Head of caudate nucleus (tissue), 42 donors: ENCODE results near the gene KLB.
"Not testable (repeated sequence)": the region's sequence is repeated elsewhere in the genome, so short reads cannot be mapped to it uniquely, and the experiment has no call there.

Source experiments
- DNase-seq, 42 donors: peaks; one replicate each; pipeline versions ENCODE4 v3.0.0 to v3.0.0-alpha.2; 2020 to 2021; ENCODE audit warnings: mixed read lengths in 7 of 42
- intact Hi-C: fragments of 100-400 bp; cut with DNase I; formaldehyde crosslinking; loops from one replicate; pipeline ENCODE4 v1.15.0; 2022

KLB gene

DNA sequence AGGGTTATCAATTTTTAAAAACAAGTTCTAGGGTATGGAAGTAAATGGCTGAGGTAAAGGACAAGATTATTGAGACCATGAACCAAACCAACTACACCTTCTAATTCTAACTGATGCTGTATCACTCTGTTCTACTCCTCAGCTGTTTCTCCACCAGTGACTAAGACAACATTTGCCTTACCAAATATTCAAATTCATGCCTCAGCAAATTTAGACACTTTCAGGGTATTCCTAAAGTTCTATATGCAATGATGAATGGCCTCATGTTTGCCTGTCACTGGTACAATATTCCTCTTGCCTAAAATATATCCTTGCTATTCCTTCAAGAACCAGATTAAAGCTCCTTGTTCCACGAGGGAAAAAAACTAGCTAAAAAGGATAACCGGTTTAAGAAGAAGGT lies 47.0 kb downstream of the KLB start:
- DNase-seq = no peak
- intact Hi-C loops = loop anchor here (10.0 kb wide), 2 partner anchors 89 to 549 kb away; partner anchors contain the start of gene RFC1

DNA sequence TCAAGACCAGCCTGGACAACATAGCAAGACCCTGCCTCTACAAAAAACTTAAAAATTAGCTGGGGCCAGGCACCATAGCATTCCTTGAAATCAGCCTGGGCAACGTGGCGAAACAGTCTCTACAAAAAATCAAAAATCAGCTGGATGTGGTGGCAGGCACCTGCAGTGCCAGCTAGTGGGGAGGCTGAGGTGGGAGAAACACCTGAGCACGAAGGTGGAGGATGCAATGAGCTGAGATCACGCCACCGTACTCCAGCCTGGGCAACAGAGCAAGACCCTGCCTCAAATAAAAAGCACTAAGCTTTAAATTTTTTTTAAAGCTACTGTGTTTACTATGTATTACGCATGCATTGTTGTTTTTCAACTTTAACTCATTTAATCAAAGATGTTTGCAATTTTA lies 48.8 kb downstream of the KLB start:
- intact Hi-C loops = loop anchor here (10.0 kb wide), 2 partner anchors 91 to 551 kb away; partner anchors contain the start of gene RFC1

DNA sequence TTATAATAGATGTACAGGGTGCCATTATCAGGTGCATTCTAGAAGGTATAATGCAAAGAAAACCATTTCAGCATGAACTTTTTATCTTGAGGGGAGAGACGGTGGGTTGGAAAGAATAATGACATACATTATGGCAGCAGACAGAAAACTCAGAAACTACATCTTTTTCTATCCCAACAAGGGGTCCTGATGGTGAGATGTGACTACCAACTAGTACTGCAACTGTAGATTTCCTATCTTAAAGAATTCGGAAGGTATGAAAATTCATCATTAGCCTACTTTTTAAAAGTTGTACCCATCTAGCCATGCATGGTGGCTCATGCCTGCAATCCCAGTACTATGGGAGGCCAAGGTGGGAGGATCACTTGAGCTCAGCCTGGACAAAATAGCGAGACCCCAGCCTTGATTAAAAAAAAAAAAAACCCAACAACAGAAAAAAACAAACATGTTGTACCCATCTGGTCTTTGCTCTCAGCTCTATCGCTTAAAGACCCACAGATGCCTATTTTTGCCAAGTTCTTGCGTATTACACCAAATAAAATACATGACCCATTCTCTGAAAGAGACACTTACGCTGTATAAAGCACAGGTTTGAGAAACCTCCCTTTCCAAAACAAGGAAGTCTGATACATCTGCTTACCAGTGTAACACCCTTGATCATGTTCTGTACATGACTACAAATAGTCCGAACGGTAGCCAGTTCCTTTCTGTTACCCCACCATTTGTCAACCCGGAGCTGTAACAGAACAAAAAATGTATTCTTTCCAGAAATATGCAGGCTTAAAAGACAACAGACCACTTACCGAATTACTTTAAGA lies 50.4 kb downstream of the KLB start:
- intact Hi-C loops = loop anchor here (10.0 kb wide), 2 partner anchors 92 to 552 kb away; partner anchors contain the start of gene RFC1
- no peak for DNase-seq

More for the DNA sequence above, 48.8 kb downstream of the KLB start:
- DNase-seq = no peak

DNA sequence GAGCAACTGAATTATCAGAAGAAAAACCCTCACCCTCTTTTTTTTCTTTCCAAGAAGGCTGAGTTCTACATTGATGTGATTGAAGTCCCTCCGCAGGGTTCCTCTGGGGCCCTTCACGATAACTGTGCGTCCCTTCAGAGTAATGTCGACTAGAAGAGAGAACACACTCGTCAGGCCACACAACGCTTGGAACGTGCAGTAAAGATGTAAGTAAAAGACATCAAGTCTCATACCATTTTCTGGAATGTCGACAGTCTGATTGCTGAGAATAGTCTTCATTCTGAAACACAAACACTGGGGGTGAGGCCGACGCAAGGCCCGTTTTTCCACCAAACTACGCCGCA lies 51.4 kb downstream of the KLB start:
- intact Hi-C loops = loop anchor here (10.0 kb wide), 2 partner anchors 93 to 553 kb away; partner anchors contain the start of gene RFC1
- DNase-seq = not testable (repeated sequence)

DNA sequence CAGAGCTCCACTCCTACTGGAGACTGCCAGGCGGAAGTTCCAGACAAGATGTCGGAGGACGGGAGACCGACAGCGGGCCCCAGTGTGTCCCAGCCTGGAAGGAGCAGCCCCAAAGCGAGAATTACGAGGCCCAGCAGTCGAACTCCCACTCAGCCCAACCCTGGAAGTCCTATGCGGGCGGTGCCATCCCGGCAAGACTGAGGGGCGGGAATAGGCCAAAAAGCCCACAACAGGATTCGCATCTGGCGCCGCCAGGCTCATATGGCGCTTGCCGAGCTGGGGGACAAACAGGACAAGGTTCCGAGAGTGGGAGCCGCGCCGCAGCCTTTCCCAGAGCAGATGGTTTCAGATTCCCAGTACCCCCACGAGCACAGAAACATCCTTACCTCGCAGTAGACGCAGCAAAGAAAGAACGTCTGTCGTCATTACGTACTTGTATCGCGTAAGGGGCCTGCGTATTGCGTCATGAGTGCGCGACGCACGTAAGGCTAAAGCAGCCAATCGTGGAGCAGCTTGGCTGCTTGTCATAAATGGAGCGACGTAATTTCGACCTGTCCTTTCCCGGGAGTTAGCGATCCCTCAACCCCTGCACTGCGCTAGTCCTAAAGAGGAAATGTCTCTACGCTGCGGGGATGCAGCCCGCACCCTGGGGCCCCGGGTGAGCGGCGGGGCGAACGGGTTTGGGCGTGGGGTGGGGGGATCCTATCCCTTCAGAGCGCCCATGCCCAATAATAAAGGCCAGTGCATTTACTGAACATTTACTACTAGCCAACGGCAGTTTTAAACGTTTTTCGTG lies 52.0 kb downstream of the KLB start, which contains the start of the genes LIAS and RPL9:
TSS of gene LIAS (plus strand) at position 552 of the 796 bp plus-strand sequence. CDS start at position 614, 62 bp downstream.
TSS of gene RPL9 (minus strand) at position 418 of the 796 bp plus-strand sequence. CDS start 483 bp downstream, outside the sequence.
- intact Hi-C loops = loop anchor here (10.0 kb wide), 2 partner anchors 94 to 554 kb away; partner anchors contain the start of gene RFC1
- DNase-seq = peak; percentile 76 to 97 (median 93)

DNA sequence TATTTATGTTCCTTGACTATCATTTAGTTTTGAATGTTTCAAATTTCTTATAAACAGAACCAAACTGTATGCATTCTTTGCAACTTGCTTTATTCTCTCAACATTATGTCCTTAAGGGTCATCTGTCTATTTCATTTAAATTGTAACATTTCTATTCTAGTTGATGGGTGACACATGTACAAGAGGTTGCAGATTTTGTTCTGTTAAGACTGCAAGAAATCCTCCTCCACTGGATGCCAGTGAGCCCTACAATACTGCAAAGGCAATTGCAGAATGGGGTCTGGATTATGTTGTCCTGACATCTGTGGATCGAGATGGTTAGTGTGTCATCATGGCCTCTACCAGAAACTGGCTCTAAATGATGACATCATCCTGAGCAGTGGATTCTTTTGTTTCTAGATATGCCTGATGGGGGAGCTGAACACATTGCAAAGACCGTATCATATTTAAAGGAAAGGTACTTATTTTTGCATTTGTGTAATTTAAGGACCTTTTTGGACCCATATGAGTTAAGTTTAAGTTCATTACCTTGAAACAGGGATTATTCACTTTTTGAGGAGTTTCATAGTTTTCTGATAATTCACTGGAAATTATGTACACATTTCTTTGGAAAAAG lies 58.3 kb downstream of the KLB start:
- intact Hi-C loops = loop anchor here (5.0 kb wide), 1 partner anchor 172 kb away; the partner anchor contains the start of gene SMIM14
- no peak for DNase-seq

DNA sequence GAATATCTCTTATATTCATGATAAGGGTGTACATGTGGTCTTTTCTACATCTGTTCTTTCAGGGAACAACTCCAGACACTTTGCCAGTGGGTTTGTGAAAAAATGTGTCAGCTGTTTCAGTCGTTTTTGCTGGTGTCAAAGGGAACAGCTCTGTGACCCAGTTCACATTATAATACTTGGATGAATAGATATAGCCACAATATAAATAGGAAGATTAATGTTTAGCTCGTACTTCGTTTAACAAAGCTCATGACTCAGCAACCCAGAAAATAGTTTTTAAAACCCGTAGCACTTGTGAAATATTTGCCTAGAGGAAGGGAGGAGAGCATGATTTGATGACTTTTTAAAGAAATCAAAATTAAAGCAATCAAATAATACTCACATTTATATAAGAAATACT lies 60.0 kb downstream of the KLB start:
- DNase-seq = no peak
- intact Hi-C loops = loop anchor here (5.0 kb wide), 1 partner anchor 171 kb away; the partner anchor contains the start of gene SMIM14

DNA sequence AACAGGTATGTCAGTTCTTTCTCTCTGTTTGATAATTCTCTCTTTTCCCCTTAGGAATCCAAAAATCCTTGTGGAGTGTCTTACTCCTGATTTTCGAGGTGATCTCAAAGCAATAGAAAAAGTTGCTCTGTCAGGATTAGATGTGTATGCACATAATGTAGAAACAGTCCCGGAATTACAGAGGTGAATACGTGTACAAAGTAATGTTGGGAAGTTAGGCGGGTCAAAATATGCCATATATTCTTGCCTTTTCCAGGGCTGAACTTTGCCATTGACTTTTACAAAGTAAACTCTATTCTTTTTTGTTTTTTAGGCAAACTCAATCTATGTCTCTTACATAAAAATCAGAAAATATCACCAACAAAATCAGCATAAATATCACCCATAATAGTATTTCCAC lies 60.7 kb downstream of the KLB start:
- no peak for DNase-seq
- intact Hi-C loops = loop anchor here (5.0 kb wide), 1 partner anchor 170 kb away; the partner anchor contains the start of gene SMIM14

DNA sequence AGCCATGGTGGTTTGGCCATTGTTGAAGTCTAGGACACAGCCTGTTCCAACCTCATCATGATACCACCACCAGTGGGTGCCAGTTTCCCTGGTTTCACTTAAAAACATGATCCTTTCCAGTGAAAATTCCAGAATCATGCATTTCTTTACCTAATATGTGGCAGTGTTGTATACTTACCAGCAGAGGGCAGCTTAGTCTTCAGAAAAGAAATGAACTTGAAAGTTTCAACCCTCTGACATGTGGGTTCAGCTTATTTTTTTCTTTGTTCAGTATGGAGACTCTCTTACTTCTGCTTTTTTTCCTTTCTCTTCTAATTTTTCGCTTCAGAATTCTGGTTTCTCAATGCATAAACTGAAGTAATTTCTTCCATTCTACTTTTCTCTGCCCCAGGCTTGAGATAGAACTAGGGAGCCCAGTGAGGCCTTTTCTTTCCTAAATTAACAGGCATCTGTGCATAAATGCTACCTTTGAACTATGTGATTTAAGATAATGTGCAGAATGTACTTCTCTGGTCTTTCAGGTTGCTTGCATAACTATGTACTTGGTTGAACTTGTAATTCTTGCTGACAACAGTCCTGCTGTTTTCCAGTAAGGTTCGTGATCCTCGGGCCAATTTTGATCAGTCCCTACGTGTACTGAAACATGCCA lies 62.8 kb downstream of the KLB start:
- peak in 18 of 42 donors; percentile 12 to 64 (median 40) for DNase-seq

DNA sequence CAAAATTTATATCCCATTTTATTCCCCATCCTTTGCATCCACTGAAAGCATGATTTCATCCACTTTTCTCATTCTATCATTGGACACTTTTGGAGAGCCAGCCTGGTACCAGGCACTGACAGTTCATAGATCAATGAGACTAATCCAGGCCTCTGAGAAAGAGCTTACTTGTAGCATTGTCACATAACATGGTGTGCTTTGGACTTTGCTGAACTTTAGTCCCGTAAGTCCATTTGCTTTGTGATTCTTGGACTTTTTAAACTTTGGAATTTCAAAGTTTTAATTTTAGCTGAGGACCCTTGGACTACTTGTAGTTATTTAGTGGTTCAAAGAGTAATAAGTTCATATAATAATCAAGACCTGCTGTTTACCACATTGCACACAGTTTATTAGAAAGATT lies 63.7 kb downstream of the KLB start:
- intact Hi-C loops = loop anchor here (5.0 kb wide), 1 partner anchor 507 kb away; the partner anchor contains the start of gene PDS5A
- DNase-seq = no peak

More for the DNA sequence above, 62.8 kb downstream of the KLB start:
- intact Hi-C loops = loop anchor here (5.0 kb wide), 2 partner anchors 168 to 508 kb away; partner anchors contain the start of genes PDS5A and SMIM14

DNA sequence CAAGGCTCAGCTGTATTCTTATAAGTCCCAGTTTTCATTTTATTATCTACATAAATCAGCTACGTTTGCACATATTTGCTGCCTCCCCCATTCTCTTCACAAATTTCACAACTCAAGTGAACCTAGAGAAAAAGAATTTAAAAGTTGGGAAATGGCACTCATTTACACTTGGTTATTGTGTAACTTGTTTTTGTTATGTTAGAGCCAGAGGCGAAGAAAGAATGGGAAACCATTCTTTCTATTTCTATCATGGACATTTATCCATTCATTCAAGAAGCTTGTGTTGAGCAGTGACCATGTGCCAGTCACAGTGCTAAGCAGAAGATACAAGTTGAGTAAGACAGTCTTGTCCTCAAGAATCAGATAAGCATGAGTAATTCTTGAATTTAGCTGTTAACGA lies 65.7 kb downstream of the KLB start:
- intact Hi-C loops = loop anchor here (5.0 kb wide), 1 partner anchor 505 kb away; the partner anchor contains the start of gene PDS5A
- DNase-seq = no peak

DNA sequence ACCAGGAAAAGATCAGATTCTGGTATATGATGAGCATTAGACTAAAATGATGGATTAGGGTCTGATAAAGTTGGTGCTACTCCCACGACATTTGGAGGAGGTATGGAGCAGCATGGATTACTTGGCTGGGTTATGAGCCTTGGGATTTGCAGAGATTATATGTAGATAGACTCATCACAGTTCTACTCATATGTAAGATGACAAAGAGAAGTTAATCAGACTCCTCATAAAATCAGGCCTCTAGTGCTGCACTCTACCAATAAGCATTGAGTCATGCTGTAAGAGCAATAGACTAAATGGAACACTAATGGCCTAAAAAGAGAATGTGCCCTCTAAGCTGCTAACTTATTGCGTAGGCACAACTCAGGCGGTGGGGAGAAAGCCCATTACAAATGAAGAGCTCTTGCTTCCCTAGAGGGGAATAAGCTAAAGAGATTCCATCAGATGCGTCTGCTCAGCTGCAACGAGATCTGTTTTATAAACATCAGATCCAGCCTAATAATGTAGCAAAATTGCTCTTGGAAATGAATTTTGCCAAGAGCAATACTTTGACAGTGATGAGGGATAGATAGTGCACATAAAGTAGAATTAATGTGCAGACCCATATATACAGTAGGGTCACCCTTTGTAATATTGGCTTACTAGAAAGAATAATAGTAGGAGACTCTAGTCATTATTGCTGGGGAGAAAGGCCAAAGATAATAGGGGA lies 69.6 kb downstream of the KLB start:
- peak in 1 of 42 donors; percentile 18 for DNase-seq
- intact Hi-C loops = no loop called here

DNA sequence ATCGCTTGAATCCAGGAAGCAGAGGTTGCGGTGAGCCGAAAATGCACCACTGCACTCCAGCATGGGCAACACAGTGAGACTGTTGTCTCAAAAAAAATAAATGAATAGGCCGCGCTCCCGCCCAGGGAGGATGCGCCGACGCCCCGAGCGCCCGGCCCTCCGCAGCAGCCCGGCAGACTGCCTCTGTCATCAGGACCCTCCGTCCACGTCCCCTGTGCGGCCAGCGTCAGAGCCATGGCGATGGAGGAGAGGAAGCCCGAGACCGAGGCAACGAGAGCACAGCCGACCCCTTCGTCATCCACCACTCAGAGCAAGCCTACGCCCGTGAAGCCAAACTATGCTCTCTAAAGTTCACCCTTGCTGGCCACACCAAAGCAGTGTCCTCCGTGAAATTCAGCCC lies 73.5 kb downstream of the KLB start:
- DNase-seq = no peak
- intact Hi-C loops = no loop called here

DNA sequence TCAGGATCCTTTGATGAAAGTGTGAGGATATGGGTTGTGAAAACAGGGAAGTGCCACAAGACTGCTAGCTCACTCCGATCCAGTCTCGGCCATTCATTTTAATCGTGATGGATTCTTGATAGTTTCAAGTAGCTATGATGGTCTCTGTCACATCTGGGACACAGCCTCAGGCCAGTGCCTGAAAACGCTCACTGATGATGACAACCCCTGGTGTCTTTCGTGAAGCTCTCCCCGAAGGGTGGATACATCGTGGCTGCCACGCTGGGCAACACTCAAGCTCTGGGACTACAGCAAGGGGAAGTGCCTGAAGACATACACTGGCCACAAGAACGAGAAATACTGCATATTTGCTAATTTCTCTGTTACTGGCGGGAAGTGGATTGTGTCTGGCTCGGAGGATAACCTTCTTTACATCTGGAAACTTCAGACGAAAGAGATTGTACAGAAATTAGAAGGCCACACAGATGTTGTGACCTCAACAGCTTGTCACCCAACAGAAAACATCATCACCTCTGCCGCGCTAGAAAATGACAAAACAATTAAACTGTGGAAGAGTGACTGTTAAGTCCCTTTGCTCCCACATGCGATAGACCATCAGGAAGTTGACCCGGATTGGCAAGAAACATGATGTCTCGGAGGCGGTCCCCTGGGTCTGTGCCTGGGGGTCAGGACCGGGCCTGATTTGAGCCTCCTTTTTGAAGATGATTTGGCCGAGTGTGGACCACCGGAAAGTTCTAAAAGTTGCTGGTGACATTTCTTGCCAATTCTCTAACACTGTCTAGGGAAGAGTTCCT lies 74.4 kb downstream of the KLB start:
- DNase-seq = no peak
- intact Hi-C loops = no loop called here

DNA sequence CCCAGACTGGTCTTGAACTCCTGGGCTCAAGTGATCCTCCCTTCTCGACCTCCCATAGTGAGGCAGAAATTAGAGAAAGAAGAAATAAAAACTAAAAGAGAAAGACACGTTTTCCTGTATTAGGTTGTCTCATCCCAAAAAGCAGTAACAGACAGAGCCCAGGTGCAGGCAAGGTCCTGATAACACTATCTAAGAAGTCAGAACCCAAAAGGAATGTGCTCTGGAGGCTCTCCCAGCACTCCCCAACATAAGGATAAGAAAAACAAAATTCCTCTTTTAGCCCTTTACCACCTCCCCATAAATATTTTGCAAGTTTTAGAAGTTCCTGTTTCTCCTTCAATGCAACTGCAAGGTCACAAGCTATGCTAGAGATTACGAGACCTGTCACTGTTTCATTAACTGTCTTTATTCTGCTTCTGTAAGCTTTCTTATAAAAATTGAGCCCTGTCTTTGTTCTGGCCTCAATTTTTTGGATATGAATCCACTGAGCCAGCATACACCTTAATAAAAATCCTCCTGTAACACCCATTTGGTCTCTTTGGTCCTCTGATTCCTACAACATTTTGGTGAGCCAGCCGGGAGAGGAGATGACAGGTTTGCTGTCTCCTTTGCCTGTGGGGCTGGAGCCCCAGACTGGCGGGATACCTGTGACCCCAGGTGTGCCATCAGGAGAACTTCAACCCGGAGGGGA lies 78.0 kb downstream of the KLB start:
- intact Hi-C loops = no loop called here

DNA sequence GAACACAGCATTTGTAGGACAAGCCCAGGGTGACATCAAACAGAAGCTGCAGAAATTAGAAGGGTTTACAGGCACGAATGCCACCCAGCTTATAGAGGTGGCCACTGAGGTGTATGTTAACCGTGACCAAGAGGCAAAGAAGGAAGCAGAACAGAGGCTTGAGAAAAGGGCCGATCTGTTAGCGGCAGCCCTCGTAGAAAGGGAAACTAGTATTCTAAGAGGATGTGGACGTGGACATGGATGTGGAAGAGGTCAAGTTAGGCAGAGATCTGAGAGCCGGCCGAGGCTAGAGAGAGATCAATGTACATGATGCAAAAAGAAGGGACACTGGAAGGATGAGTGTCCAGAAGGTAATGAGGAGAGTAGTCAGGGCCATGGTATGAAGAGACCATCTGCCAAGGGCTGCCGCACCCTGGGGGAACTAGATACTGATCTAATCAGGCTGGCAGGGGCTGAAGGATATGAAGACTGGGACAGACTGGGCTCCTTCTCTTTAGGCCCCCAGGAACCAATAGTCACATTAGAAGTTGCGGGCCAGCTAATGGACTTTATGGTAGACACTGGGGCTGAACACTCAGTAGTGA lies 79.6 kb downstream of the KLB start:
- intact Hi-C loops = no loop called here

More for the DNA sequence above, 78.0 kb downstream of the KLB start:
- DNase-seq = no peak

More for the DNA sequence above, 79.6 kb downstream of the KLB start:
- no peak for DNase-seq
